Neural progenitor cell (in vitro differentiated cells): ENCODE data around the gene NUMB. TPM values are rescaled to one million over a fixed set of nuclear protein-coding genes. Genes with fewer than 3 reads are reported as not detected.

ENCODE experiments used
- DNase-seq: peaks from one replicate; pipeline ENCODE4 v3.0.0-alpha.2; 2016; ENCODE audit warnings: low spot score
- H2AFZ ChIP-seq: fragments of 200-600 bp; sonication (generic); replicated peaks from 2 replicates; pipeline ENCODE4 v1.6.1; 2016; ENCODE audit warnings: antibody characterized with exemption
- H3F3A ChIP-seq: fragments of 200-600 bp; sonication (generic); 2 replicates; pipeline ENCODE4 v1.6.1; 2016; ENCODE audit warnings: antibody characterized with exemption, low read depth
- H3K27ac ChIP-seq: fragments of 200-600 bp; sonication (generic); 2 replicates; pipeline ENCODE4 v1.5.1; 2016; ENCODE audit warnings: mild to moderate bottlenecking
- H3K27me3 ChIP-seq: fragments of 200-600 bp; sonication (generic); 2 replicates; pipeline ENCODE4 v1.6.1; 2016; ENCODE audit warnings: mild to moderate bottlenecking, moderate library complexity
- H3K36me3 ChIP-seq: fragments of 200-600 bp; sonication (generic); 2 replicates; pipeline ENCODE4 v1.5.1; 2016
- H3K4me1 ChIP-seq: fragments of 200-600 bp; sonication (generic); 2 replicates; pipeline ENCODE4 v1.6.1; 2016; ENCODE audit warnings: mixed run types
- H3K4me2 ChIP-seq: fragments of 200-600 bp; sonication (generic); 2 replicates; pipeline ENCODE4 v1.6.1; 2016
- H3K4me3 ChIP-seq: fragments of 200-600 bp; sonication (generic); 2 replicates; pipeline ENCODE4 v1.5.1; 2016
- H3K79me2 ChIP-seq: fragments of 200-600 bp; sonication (generic); 2 replicates; pipeline ENCODE4 v1.6.1; 2016; ENCODE audit warnings: low read depth
- H3K9ac ChIP-seq: fragments of 200-600 bp; sonication (generic); 2 replicates; pipeline ENCODE4 v1.6.1; 2016
- H3K9me3 ChIP-seq: fragments of 200-600 bp; sonication (generic); 2 replicates; pipeline ENCODE4 v1.5.1; 2016; ENCODE audit warnings: low read depth
- H4K20me1 ChIP-seq: fragments of 200-600 bp; sonication (generic); 2 replicates; pipeline ENCODE4 v1.6.1; 2016; ENCODE audit warnings: low read depth
- H3K27ac Mint-ChIP-seq: 3 replicates; pipeline ENCODE4 v1.8.0; 2021; ENCODE audit warnings: mixed read lengths
- H3K27me3 Mint-ChIP-seq: 2 replicates; pipeline ENCODE4 v1.8.0; 2022; ENCODE audit warnings: low read depth, mild to moderate bottlenecking, inconsistent platforms, moderate library complexity, mixed read lengths; ENCODE audit not compliant: insufficient read depth
- H3K36me3 Mint-ChIP-seq: 3 replicates; pipeline ENCODE4 v1.8.0; 2021; ENCODE audit warnings: mixed read lengths
- H3K4me1 Mint-ChIP-seq: 3 replicates; pipeline ENCODE4 v1.8.0; 2021; ENCODE audit warnings: mixed read lengths
- H3K4me3 Mint-ChIP-seq: 3 replicates; pipeline ENCODE4 v1.8.0; 2021; ENCODE audit warnings: mild to moderate bottlenecking, moderate library complexity, mixed read lengths
- H3K9me3 Mint-ChIP-seq: 3 replicates; pipeline ENCODE4 v1.8.0; 2020; ENCODE audit warnings: mixed read lengths
- EZH2 ChIP-seq: fragments of 200-600 bp; sonication (generic); IDR thresholded peaks from 2 replicates; pipeline ENCODE4 v1.6.1; 2017; ENCODE audit warnings: antibody characterized with exemption, mild to moderate bottlenecking, moderate library complexity
- EZH2phosphoT487 ChIP-seq: fragments of 200-600 bp; sonication (generic); IDR thresholded peaks from 2 replicates; pipeline ENCODE4 v1.6.1; 2017; ENCODE audit warnings: antibody characterized with exemption
- total RNA-seq: library from RNA; depleted of rRNA; stranded (reverse); fragments of >200 nt; gene quantifications from 2 replicates; pipeline ENCODE4 v1.2.3, GENCODE V29; 2015; ENCODE audit warnings: low replicate concordance
- TF ChIP-seq, protein P1 (sequence below): fragments of 200-600 bp; sonication (generic); IDR thresholded peaks from 2 replicates; pipeline ENCODE4 v1.5.1; 2017; ENCODE audit warnings: antibody characterized with exemption, mild to moderate bottlenecking

NUMB gene
- total RNA-seq, 1 donor from 2014 or later: 37.2 TPM

DNA sequence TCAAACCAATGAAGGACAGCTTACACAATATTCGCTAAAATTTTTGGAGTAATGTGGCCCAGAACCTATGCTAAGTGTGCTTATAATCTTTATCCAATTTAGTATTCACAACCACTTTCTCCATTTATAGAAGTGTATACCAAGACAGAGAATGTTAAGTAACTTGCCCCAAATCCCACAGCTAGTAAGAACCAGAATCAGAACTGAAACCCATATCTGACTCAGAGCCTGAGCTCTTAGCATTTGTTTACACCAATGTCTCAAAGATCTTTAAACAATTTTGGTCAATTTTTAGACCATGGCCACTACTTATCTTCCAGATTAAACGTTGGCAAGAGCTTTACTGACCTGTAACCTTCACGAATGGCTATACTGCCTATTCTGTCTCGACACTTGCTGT, 168.1 kb downstream of the NUMB start:
- H3K27ac ChIP-seq: no peak overlapping the region
- H3K27ac Mint-ChIP-seq: no peak overlapping the region
- H3K36me3 Mint-ChIP-seq: peaks cover 8% of the 10 kb centered on the region
- H3K9me3 Mint-ChIP-seq: no peaks in the 10 kb centered on the region
- TF ChIP-seq, protein P1, sequence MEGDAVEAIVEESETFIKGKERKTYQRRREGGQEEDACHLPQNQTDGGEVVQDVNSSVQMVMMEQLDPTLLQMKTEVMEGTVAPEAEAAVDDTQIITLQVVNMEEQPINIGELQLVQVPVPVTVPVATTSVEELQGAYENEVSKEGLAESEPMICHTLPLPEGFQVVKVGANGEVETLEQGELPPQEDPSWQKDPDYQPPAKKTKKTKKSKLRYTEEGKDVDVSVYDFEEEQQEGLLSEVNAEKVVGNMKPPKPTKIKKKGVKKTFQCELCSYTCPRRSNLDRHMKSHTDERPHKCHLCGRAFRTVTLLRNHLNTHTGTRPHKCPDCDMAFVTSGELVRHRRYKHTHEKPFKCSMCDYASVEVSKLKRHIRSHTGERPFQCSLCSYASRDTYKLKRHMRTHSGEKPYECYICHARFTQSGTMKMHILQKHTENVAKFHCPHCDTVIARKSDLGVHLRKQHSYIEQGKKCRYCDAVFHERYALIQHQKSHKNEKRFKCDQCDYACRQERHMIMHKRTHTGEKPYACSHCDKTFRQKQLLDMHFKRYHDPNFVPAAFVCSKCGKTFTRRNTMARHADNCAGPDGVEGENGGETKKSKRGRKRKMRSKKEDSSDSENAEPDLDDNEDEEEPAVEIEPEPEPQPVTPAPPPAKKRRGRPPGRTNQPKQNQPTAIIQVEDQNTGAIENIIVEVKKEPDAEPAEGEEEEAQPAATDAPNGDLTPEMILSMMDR: no peak
- TF ChIP-seq EZH2 (no peak), EZH2phosphoT487 (no peak)
- peaks cover 20% of the 10 kb centered on the region for H3F3A ChIP-seq
- no peak overlapping the region for H3K4me2 ChIP-seq
- no peak overlapping the region for H2AFZ ChIP-seq
- H3K9ac ChIP-seq: no peak overlapping the region
- H3K36me3 ChIP-seq: no peaks in the 10 kb centered on the region
- no peaks in the 10 kb centered on the region for H3K79me2 ChIP-seq
- H3K4me1 ChIP-seq: peaks cover 14% of the 10 kb centered on the region
- H3K9me3 ChIP-seq: no peaks in the 10 kb centered on the region
- no peak for DNase-seq
- H3K4me3 ChIP-seq: no peak overlapping the region
- H4K20me1 ChIP-seq: peaks cover 21% of the 10 kb centered on the region
- H3K4me1 Mint-ChIP-seq: no peaks in the 10 kb centered on the region
- no peak overlapping the region for H3K4me3 Mint-ChIP-seq
- H3K27me3 Mint-ChIP-seq: peaks cover 2% of the 10 kb centered on the region
- no peaks in the 10 kb centered on the region for H3K27me3 ChIP-seq

DNA sequence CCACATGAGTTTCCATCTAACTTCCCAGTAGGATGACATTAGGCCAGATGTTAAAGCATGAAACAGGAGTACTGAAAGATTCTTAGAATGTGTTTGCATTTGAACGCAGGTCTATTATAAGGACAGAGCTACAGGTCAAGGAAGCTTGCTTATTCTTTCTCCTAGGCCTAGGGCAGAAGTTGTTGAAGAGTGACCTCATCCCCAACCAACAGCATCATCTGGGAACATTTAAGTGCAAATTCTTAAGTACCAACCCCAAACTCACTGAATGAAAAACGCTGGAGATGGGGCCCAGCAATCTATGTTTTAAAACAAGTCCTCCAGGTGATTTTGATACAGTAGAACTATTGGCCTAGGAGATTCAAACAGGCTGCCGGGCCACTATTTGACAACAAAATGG, 168.6 kb downstream of the NUMB start:
- Histone ChIP-seq H3K79me2 (no peaks in the 10 kb centered on the region), H3F3A (peaks cover 20% of the 10 kb centered on the region), H3K27me3 (no peaks in the 10 kb centered on the region), H3K9ac (no peak overlapping the region), H3K4me1 (peaks cover 14% of the 10 kb centered on the region), H4K20me1 (peaks cover 26% of the 10 kb centered on the region), H3K9me3 (no peaks in the 10 kb centered on the region), H3K27ac (no peak overlapping the region), H3K36me3 (no peaks in the 10 kb centered on the region), H3K4me2 (no peak overlapping the region), H2AFZ (no peak overlapping the region), H3K4me3 (no peak overlapping the region)
- no peaks in the 10 kb centered on the region for H3K9me3 Mint-ChIP-seq
- no peaks in the 10 kb centered on the region for H3K4me1 Mint-ChIP-seq
- no peak overlapping the region for H3K4me3 Mint-ChIP-seq
- no peak for DNase-seq
- TF ChIP-seq EZH2phosphoT487 (no peak), EZH2 (no peak)
- TF ChIP-seq, protein P1: no peak
- peaks cover 8% of the 10 kb centered on the region for H3K36me3 Mint-ChIP-seq
- no peak overlapping the region for H3K27ac Mint-ChIP-seq
- peaks cover 2% of the 10 kb centered on the region for H3K27me3 Mint-ChIP-seq

DNA sequence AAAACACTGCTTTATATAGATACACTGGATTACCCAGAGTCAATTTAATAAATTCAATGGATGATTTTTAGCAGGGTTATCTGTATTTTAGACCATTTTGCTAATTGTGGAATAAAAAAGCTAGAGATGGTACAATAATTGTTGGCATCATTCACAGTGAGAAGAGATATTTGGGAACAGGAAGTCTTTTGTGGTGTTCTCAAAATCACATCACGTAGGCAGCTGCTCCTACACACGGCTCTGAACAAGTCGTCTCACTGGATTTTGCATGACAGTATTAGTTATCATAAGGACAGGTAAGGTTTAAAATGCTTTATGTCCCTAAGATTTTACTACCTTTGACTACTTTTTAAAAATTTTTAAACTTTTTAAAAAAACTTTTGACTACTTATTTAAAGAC, 169.0 kb downstream of the NUMB start:
- no peak overlapping the region for H3K4me3 ChIP-seq
- no peaks in the 10 kb centered on the region for H3K4me1 Mint-ChIP-seq
- no peaks in the 10 kb centered on the region for H3K9me3 ChIP-seq
- H3K36me3 Mint-ChIP-seq: peaks cover 8% of the 10 kb centered on the region
- no peaks in the 10 kb centered on the region for H3K36me3 ChIP-seq
- no peak overlapping the region for H3K27ac ChIP-seq
- H3K4me3 Mint-ChIP-seq: no peak overlapping the region
- DNase-seq: no peak
- peaks cover 2% of the 10 kb centered on the region for H3K27me3 Mint-ChIP-seq
- no peak overlapping the region for H2AFZ ChIP-seq
- H4K20me1 ChIP-seq: peaks cover 29% of the 10 kb centered on the region
- TF ChIP-seq, protein P1: no peak
- TF ChIP-seq EZH2 (no peak), EZH2phosphoT487 (no peak)
- H3K9me3 Mint-ChIP-seq: no peaks in the 10 kb centered on the region
- no peaks in the 10 kb centered on the region for H3K27me3 ChIP-seq
- no peak overlapping the region for H3K27ac Mint-ChIP-seq
- H3K79me2 ChIP-seq: no peaks in the 10 kb centered on the region
- H3K4me2 ChIP-seq: no peak overlapping the region
- peaks cover 24% of the 10 kb centered on the region for H3F3A ChIP-seq
- peaks cover 17% of the 10 kb centered on the region for H3K4me1 ChIP-seq
- no peak overlapping the region for H3K9ac ChIP-seq
